NCI-H524 (cell line): ENCODE results near the gene PPP1CA.
A peak's percentile ranks its signal among the peaks of the same experiment; 100 is the strongest.
"Not testable (repeated sequence)": the region's sequence is repeated elsewhere in the genome, so short reads cannot be mapped to it uniquely, and the experiment has no call there.

Source experiments
- DNase-seq, 2 experiments: peaks; one replicate each; lab custom pipeline; 2025; lab: John Stamatoyannopoulos, UW

The PPP1CA gene

GRCh38 chr11:67417425-67417824, 15.8 kb upstream of the PPP1CA start:
- DNase-seq, result no peak

GRCh38 chr11:67416416-67417335, 15.0 kb upstream of the PPP1CA start:
- DNase-seq, result no peak

GRCh38 chr11:67415501-67416304, 14.0 kb upstream of the PPP1CA start, which contains the start of gene CARNS1:
CARNS1 (plus strand) TSS chr11:67415678; CDS start chr11:67416200, 522 bp downstream.
- DNase-seq, result no peak

GRCh38 chr11:67413266-67413849, 11.7 kb upstream of the PPP1CA start:
- no peak for DNase-seq

GRCh38 chr11:67412495-67413179, 11.0 kb upstream of the PPP1CA start:
- DNase-seq, result no peak

- no peak for DNase-seq
Measured at GRCh38 chr11:67411785-67412152, 10.1 kb upstream of the PPP1CA start.

GRCh38 chr11:67410984-67411784, 9.5 kb upstream of the PPP1CA start:
- DNase-seq, result no peak

GRCh38 chr11:67410369-67410831, 8.7 kb upstream of the PPP1CA start:
- no peak for DNase-seq

GRCh38 chr11:67409781-67410368, 8.2 kb upstream of the PPP1CA start:
- DNase-seq, result no peak

- no peak for DNase-seq
Measured at GRCh38 chr11:67409261-67409666, 7.6 kb upstream of the PPP1CA start.

GRCh38 chr11:67408437-67409200, 7.0 kb upstream of the PPP1CA start:
- no peak for DNase-seq

GRCh38 chr11:67407688-67408163, 6.1 kb upstream of the PPP1CA start:
- DNase-seq, result no peak

GRCh38 chr11:67406969-67407687, 5.5 kb upstream of the PPP1CA start:
- peak in 1 of 2 experiments; percentile 27 for DNase-seq

- DNase-seq, result no peak
Measured at GRCh38 chr11:67406420-67406968, 4.8 kb upstream of the PPP1CA start.

GRCh38 chr11:67405688-67406339, 4.2 kb upstream of the PPP1CA start:
- DNase-seq, result no peak

- no peak for DNase-seq
Measured at GRCh38 chr11:67405196-67405567, 3.5 kb upstream of the PPP1CA start.

- DNase-seq, result no peak
Measured at GRCh38 chr11:67404515-67405195, 3.0 kb upstream of the PPP1CA start.

GRCh38 chr11:67403085-67403484, 1.4 kb upstream of the PPP1CA start:
- DNase-seq, result not testable (repeated sequence)
